Measurements from ENCODE around the gene ZNF90. TPM values are rescaled to one million over a fixed set of nuclear protein-coding genes. Genes with fewer than 3 reads are reported as not detected.
A peak's percentile ranks its signal among the peaks of the same experiment; 100 is the strongest.
"Not testable (repeated sequence)": the region's sequence is repeated elsewhere in the genome, so short reads cannot be mapped to it uniquely, and the experiment has no call there.

The ZNF90 gene
- 39.2 TPM for total RNA-seq

GRCh38 chr19:20077791-20078463 is at the start of gene ZNF90:
Gene ZNF90 (plus strand): TSS chr19:20078000. CDS start chr19:20078133, 133 bp downstream.
- peak; percentile 98 for DNase-seq (ENCODE audit: low spot score)

- no peak for DNase-seq (ENCODE audit: low spot score)
Measured at GRCh38 chr19:20028611-20029010, 49.2 kb upstream of the ZNF90 start.

DNA sequence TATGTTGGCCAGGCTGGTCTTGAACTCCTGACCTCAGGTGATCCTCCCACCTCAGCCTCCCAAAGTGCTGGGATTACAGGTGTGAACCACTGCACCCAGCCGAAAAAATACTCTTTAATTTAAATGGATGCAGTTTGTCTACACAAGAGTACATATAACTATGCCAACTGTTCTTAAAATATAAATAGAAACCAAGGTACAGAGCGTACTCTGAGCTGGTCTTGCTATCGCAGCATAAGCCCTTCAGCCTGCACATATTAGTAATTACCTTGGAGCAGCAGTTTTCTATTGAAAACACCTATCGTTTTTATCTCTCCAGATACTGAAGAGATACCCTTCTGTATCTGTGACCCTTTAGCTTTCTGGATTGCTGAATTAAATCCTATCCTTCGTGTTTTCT is 41.9 kb upstream of the ZNF90 start:
- no peak for DNase-seq (ENCODE audit: low spot score)

GRCh38 chr19:20038358-20039202 is 39.2 kb upstream of the ZNF90 start:
- DNase-seq (ENCODE audit: low spot score): no peak

GRCh38 chr19:20039203-20039723 is 38.5 kb upstream of the ZNF90 start, which contains the start of gene ZNF682:
Gene ZNF682 (minus strand): TSS chr19:20039505. CDS start chr19:20039345, 160 bp downstream.
- DNase-seq (ENCODE audit: low spot score): peak; percentile 98

DNA sequence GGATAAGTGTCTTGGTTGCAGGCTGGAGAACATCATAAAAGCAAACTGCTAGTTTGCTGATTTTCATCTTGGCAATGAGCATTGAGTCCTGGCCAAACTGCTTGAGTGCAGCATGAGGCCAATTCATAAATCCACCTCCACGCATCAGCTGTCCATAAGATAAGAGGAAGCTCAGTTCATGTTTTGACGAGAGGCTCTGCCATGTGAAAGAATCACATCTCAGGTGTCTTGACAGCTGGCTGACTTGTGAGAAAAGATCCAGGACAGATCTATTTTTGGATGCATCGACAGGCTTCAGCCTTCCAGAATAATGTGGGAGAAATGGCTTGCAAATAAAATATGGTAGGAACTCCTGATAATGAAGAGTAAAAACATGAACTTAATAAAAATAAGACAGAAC is 33.1 kb upstream of the ZNF90 start:
- no peak for DNase-seq (ENCODE audit: low spot score)

- DNase-seq (ENCODE audit: low spot score): not testable (repeated sequence)
Measured at GRCh38 chr19:20045742-20046141, 32.1 kb upstream of the ZNF90 start.

- peak; percentile 97 for DNase-seq (ENCODE audit: low spot score)
Measured at GRCh38 chr19:20051841-20052768, 25.7 kb upstream of the ZNF90 start.

- DNase-seq (ENCODE audit: low spot score): not testable (repeated sequence)
Measured at GRCh38 chr19:20058738-20059137, 19.1 kb upstream of the ZNF90 start.

- no peak for DNase-seq (ENCODE audit: low spot score)
Measured at GRCh38 chr19:20060282-20060681, 17.5 kb upstream of the ZNF90 start.

GRCh38 chr19:20066861-20067260 is 10.9 kb upstream of the ZNF90 start:
- DNase-seq (ENCODE audit: low spot score): no peak

- DNase-seq (ENCODE audit: low spot score): no peak
Measured at GRCh38 chr19:20067943-20068342, 9.9 kb upstream of the ZNF90 start.

DNA sequence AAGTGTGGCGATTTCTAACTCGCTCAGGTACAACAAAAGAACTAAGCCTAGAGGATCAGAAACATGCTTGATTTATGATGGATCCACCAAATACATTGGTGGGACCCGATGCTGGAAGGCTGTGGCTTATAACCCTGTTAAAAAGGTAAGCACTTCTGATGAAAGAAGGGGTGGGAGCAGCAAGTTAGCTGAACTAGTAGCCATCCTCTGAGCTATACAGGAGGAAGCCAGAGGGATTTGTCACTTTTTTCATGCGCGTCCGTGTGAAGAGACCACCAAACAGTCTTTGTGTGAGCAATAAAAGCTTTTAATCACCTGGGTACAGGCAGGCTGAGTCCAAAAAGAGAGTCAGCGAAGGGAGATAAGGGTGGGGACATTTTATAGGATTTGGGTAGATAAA is 9.2 kb upstream of the ZNF90 start:
- DNase-seq (ENCODE audit: low spot score): not testable (repeated sequence)

DNA sequence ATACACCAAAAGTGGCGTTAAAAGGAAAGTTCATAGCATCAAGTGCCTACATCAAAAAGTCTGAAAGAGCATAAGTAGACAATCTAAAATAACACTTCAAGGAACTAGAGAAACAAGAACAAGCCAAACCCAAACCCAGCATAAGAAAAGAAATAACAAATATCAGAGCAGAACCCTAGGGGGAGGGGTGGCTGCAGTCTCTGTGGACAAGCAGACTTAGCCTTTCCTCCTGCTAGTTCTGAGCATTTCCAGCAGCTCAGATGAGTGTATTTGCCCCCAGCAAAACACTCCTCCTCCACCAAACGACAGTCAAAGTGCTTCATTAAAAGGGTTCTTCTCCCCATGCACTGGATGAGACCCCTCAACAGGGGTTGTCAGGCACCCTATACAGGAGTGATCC is 7.1 kb upstream of the ZNF90 start:
- no peak for DNase-seq (ENCODE audit: low spot score)

- no peak for DNase-seq (ENCODE audit: low spot score)
Measured at GRCh38 chr19:20072936-20073335, 4.9 kb upstream of the ZNF90 start.

- peak; percentile 49 for DNase-seq (ENCODE audit: low spot score)
Measured at GRCh38 chr19:20078581-20079031, 806 bp downstream of the ZNF90 start.

- no peak for DNase-seq (ENCODE audit: low spot score)
Measured at GRCh38 chr19:20079476-20079875, 1.7 kb downstream of the ZNF90 start.

DNA sequence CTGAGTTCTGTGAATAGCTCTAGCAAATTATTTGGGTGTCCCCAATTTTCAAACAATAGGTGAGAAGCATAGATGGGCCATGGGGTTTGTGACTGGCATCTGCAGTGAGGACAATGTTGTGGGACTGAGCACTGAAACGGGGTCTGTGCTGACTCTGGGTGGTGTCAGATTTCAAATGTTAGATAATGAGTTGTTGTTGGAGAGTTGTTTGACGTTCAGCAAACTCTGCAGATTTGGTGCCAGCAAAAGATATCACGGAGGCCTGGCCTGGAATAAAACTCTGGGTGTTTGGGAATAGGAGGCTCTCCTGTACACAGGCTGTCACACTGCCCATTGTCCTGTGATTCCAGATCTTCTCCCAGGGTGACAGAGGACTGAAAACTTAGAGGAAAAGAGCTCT is 2.9 kb downstream of the ZNF90 start:
- no peak for DNase-seq (ENCODE audit: low spot score)

GRCh38 chr19:20082232-20082833 is 4.5 kb downstream of the ZNF90 start:
- peak; percentile 48 for DNase-seq (ENCODE audit: low spot score)

DNA sequence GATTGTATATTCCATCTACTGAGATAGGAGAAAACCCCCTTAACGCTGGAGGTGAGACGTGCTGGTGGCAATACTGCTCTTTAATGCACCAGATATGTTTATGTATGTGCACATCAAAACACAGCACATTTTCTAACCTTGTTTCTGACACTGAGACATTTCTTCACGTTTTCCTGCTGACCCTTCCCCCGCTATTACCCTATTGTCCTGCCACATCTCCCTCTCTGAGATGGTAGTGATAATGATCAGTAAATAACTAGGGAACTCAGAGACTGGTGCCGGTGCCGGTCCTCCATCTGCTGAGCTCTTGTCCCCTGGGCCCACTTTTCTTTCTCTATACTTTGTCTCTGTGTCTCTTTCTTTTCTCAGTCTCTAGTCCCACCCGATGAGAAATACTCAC is 5.1 kb downstream of the ZNF90 start:
- DNase-seq (ENCODE audit: low spot score): not testable (repeated sequence)

- DNase-seq (ENCODE audit: low spot score): no peak
Measured at GRCh38 chr19:20102097-20102496, 24.3 kb downstream of the ZNF90 start.
